Measurements from ENCODE around the gene ABCD1. TPM values are rescaled to one million over a fixed set of nuclear protein-coding genes. Genes with fewer than 3 reads are reported as not detected.

The ABCD1 gene
- total RNA-seq, 1 donor from 2014 or later, result 0.79 TPM

DNA sequence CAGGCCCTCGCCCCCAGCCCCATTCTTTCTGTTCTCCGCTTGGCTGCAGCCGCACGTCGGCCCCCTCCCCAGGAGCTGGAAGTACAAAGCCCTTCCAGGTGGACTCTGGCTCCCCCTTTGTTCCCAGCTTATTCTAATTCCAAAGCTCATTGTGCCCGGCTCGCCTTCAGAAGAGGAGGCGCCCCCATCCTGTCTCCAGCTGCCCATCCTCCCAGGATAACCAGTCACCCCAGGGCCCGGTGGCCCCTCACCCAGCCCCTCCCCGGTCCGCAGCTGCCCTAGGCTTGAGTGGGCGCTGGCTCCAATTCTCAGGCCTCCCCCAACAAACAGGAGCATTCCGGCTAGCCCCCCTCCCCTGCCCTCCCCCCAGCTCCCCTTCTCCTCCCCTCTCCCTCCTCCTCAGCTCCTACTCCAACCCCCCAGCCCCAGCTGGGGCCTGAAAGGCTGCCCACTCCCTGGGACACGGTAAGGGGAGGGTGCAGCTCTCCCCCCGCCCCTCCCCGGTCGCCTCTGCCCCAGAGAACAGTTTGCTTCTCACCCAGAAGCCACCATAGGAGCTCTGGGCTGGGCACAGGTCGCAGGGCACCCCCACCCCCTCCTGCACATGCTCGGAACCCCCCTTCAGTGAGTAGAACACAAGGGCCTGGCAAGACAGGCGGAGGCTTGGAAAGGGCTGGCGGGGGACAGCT is 40.0 kb upstream of the ABCD1 start:
- peaks cover 3% of the 10 kb centered on the region for H3K4me1 ChIP-seq
- Mint-ChIP-seq H3K27me3 (ENCODE audit: insufficient read depth, low read depth) (peaks cover 3% of the 10 kb centered on the region), H3K36me3 (peaks cover 2% of the 10 kb centered on the region), H3K4me3 (peak overlapping the region; percentile 15), H3K4me1 (peaks cover 14% of the 10 kb centered on the region), H3K27ac (no peak overlapping the region), H3K9me3 (peaks cover 22% of the 10 kb centered on the region)
- peaks cover 40% of the 10 kb centered on the region for H3F3A ChIP-seq (ENCODE audit: low read depth)
- H3K4me2 ChIP-seq, result peak overlapping the region; percentile 89
- no peaks in the 10 kb centered on the region for H3K36me3 ChIP-seq
- peak; percentile 94 for DNase-seq (ENCODE audit: low spot score)
- H3K4me3 ChIP-seq, result peak overlapping the region; percentile 61
- H2AFZ ChIP-seq (replicated peaks), result no peak overlapping the region
- peaks cover 8% of the 10 kb centered on the region for H4K20me1 ChIP-seq (ENCODE audit: low read depth)
- H3K27ac ChIP-seq, result peak overlapping the region; percentile 97
- TF ChIP-seq EZH2phosphoT487 (IDR thresholded peaks at IDR 0.05), result no peak
- TF ChIP-seq EZH2 (IDR thresholded peaks at IDR 0.05), result no peak
- TF ChIP-seq CTCF (IDR thresholded peaks at IDR 0.05), result no peak
- peaks cover 25% of the 10 kb centered on the region for H3K79me2 ChIP-seq (ENCODE audit: low read depth)
- no peaks in the 10 kb centered on the region for H3K9me3 ChIP-seq (ENCODE audit: low read depth)
- peak overlapping the region; percentile 58 for H3K9ac ChIP-seq
- no peaks in the 10 kb centered on the region for H3K27me3 ChIP-seq

GRCh38 chrX:153685156-153685536 is 39.5 kb upstream of the ABCD1 start:
- Mint-ChIP-seq H3K4me3 (no peak overlapping the region), H3K27ac (peak overlapping the region; percentile 63), H3K4me1 (peaks cover 17% of the 10 kb centered on the region), H3K36me3 (peaks cover 2% of the 10 kb centered on the region), H3K27me3 (ENCODE audit: insufficient read depth, low read depth) (peaks cover 3% of the 10 kb centered on the region), H3K9me3 (peaks cover 18% of the 10 kb centered on the region)
- Histone ChIP-seq H3K27me3 (no peaks in the 10 kb centered on the region), H3K27ac (peak overlapping the region; percentile 97), H3K79me2 (ENCODE audit: low read depth) (peaks cover 30% of the 10 kb centered on the region), H3F3A (ENCODE audit: low read depth) (peaks cover 40% of the 10 kb centered on the region), H4K20me1 (ENCODE audit: low read depth) (peaks cover 13% of the 10 kb centered on the region), H3K36me3 (no peaks in the 10 kb centered on the region), H3K9ac (peak overlapping the region; percentile 58), H2AFZ (replicated peaks) (no peak overlapping the region), H3K4me3 (peak overlapping the region; percentile 61), H3K4me1 (peaks cover 3% of the 10 kb centered on the region), H3K4me2 (peak overlapping the region; percentile 89), H3K9me3 (ENCODE audit: low read depth) (no peaks in the 10 kb centered on the region)
- DNase-seq (ENCODE audit: low spot score), result peak; percentile 73
- TF ChIP-seq CTCF (IDR thresholded peaks at IDR 0.05), result no peak
- no peak for TF ChIP-seq EZH2phosphoT487 (IDR thresholded peaks at IDR 0.05)
- TF ChIP-seq EZH2 (IDR thresholded peaks at IDR 0.05), result no peak

DNA sequence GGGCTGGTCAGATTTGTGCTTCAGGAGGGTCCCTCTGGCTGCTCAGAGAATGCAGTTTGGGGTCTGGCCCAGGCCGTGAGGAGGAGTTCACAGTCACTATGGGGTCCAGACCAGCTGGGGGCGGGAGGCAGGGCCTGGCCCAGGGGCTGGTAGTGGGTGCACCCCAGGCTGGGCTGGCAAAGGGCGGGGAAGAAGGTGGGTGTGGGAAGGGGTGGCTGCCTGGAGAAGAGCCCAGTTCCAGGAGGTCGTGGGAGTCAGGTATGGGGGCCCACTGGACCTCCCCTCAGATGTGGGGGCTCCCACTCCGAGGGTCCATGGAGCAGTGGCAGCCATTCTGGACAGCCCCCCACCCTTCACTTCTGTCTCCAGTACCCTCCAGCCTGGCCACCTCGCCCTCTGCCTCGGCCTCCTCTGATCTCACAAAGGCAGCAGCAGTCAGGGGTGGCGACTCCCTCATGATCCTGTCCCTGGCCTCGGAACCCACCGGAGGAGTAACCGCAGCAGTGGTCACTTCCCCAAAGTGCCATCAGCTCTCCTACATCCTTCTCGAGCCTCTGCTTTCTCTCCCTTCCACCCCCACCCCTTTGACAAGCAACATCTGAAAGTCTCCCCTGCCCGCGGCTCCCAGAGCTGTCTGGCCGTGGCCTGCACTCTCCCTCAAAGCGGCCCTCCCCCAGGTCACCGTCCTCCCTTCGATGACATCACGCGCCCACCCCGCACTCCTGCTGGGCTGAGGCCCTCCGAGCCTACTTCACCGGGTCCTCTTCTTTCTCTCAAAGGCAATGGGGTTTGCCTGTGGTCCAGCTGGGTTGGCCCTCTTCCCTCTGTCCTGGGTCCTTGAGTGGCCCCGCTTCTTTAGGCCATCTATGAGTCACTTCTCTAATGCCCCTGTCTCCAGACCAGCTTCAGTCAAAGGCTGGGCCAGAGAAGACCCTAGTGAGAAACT is 38.6 kb upstream of the ABCD1 start:
- Histone ChIP-seq H3K27me3 (no peaks in the 10 kb centered on the region), H3K36me3 (no peaks in the 10 kb centered on the region), H3K79me2 (ENCODE audit: low read depth) (peaks cover 39% of the 10 kb centered on the region), H3K27ac (peak overlapping the region; percentile 97), H3K4me1 (peaks cover 3% of the 10 kb centered on the region), H3K9me3 (ENCODE audit: low read depth) (no peaks in the 10 kb centered on the region), H2AFZ (replicated peaks) (no peak overlapping the region), H3K4me3 (peak overlapping the region; percentile 61), H4K20me1 (ENCODE audit: low read depth) (peaks cover 22% of the 10 kb centered on the region), H3F3A (ENCODE audit: low read depth) (peaks cover 40% of the 10 kb centered on the region), H3K4me2 (peak overlapping the region; percentile 89), H3K9ac (peak overlapping the region; percentile 58)
- peaks cover 2% of the 10 kb centered on the region for H3K36me3 Mint-ChIP-seq
- peaks cover 20% of the 10 kb centered on the region for H3K4me1 Mint-ChIP-seq
- H3K27me3 Mint-ChIP-seq (ENCODE audit: insufficient read depth, low read depth), result peaks cover 3% of the 10 kb centered on the region
- peak; percentile 39 for DNase-seq (ENCODE audit: low spot score)
- H3K4me3 Mint-ChIP-seq, result peak overlapping the region; percentile 75
- H3K27ac Mint-ChIP-seq, result peak overlapping the region; percentile 97
- peaks cover 16% of the 10 kb centered on the region for H3K9me3 Mint-ChIP-seq
- no peak for TF ChIP-seq EZH2 (IDR thresholded peaks at IDR 0.05)
- no peak for TF ChIP-seq EZH2phosphoT487 (IDR thresholded peaks at IDR 0.05)
- no peak for TF ChIP-seq CTCF (IDR thresholded peaks at IDR 0.05)

Data from neural progenitor cell (in vitro differentiated cells).